A673 (cell line): ENCODE measurements around the gene SGSM2.

ENCODE experiments used
- CTCF ChIP-seq: fragments of 300-800, 200-600 bp; sonication (generic); conservative IDR thresholded peaks from 2 replicates; pipeline ENCODE4 v1.5.1; 2017; ENCODE audit warnings: low read depth, mild to moderate bottlenecking, antibody characterized with exemption, low read length, moderate library complexity, mixed read lengths
- EZH2 ChIP-seq: fragments of 200-600 bp; sonication (generic); IDR thresholded peaks from 2 replicates; pipeline ENCODE4 v1.6.1; 2017; ENCODE audit warnings: borderline replicate concordance, low read depth, mild to moderate bottlenecking, mixed read lengths, antibody characterized with exemption, low read length; ENCODE audit not compliant: poor library complexity, severe bottlenecking

- TF ChIP-seq CTCF (no peak), EZH2 (no peak)
These were observed 43.1 kb downstream of the SGSM2 start for GRCh38 chr17:2380226-2380922.
